Activated CD8-positive, alpha-beta T cell treated with anti-CD3 and anti-CD28 coated beads for 36 hours (primary cell): ENCODE results near the gene STRA8. TPM values are rescaled to one million over a fixed set of nuclear protein-coding genes. Genes with fewer than 3 reads are reported as not detected.

Experiments used
- ATAC-seq: fragments of 200-7000 bp; cut with Tn5 transposase; one replicate; pipeline ENCODE4 v1.10.0; 2021; ENCODE audit warnings: mild to moderate bottlenecking, moderate library complexity
- CTCF ChIA-PET: fragments of 350-600 bp; sonication (Branson Sonifier 250); formaldehyde crosslinking; loops from one replicate; lab custom pipeline; 2021; ENCODE audit warnings: antibody characterized with exemption; lab: Charles Lee
- POLR2A ChIA-PET: fragments of 350-600 bp; sonication (Branson Sonifier 250); formaldehyde crosslinking; loops from one replicate; lab custom pipeline; 2021; ENCODE audit warnings: antibody characterized with exemption; lab: Charles Lee
- DNase-seq: peaks from one replicate; pipeline ENCODE4 v3.0.0-alpha.2; 2020
- H3K27ac Mint-ChIP-seq: one replicate; pipeline ENCODE4 v1.8.0; 2021; ENCODE audit warnings: mild to moderate bottlenecking, mixed read lengths
- H3K27me3 Mint-ChIP-seq: one replicate; pipeline ENCODE4 v1.8.0; 2021; ENCODE audit warnings: mixed read lengths
- H3K36me3 Mint-ChIP-seq: one replicate; pipeline ENCODE4 v1.8.0; 2021; ENCODE audit warnings: low read depth, mixed read lengths
- H3K4me1 Mint-ChIP-seq: one replicate; pipeline ENCODE4 v1.8.0; 2021; ENCODE audit warnings: low read depth, mixed read lengths
- H3K4me3 Mint-ChIP-seq: one replicate; pipeline ENCODE4 v1.8.0; 2021; ENCODE audit warnings: mild to moderate bottlenecking, moderate library complexity, mixed read lengths
- H3K9me3 Mint-ChIP-seq: one replicate; pipeline ENCODE4 v1.8.0; 2021; ENCODE audit warnings: mixed read lengths
- intact Hi-C: fragments of 100-400 bp; cut with micrococcal nuclease; formaldehyde crosslinking; loops from one replicate; pipeline ENCODE4 v1.10.0; 2022
- total RNA-seq, 2 experiments: library from RNA; stranded (reverse); gene quantifications; one replicate each; pipeline ENCODE4 v1.2.3, GENCODE V29; 2021
- TF ChIP-seq, protein P1 (sequence below): fragments of 200-600 bp; IDR thresholded peaks from one replicate; pipeline ENCODE4 v1.8.0; 2022; ENCODE audit warnings: antibody characterized with exemption, mild to moderate bottlenecking

The STRA8 gene
- total RNA-seq, 2 experiments from 2014 or later, result not detected

DNA sequence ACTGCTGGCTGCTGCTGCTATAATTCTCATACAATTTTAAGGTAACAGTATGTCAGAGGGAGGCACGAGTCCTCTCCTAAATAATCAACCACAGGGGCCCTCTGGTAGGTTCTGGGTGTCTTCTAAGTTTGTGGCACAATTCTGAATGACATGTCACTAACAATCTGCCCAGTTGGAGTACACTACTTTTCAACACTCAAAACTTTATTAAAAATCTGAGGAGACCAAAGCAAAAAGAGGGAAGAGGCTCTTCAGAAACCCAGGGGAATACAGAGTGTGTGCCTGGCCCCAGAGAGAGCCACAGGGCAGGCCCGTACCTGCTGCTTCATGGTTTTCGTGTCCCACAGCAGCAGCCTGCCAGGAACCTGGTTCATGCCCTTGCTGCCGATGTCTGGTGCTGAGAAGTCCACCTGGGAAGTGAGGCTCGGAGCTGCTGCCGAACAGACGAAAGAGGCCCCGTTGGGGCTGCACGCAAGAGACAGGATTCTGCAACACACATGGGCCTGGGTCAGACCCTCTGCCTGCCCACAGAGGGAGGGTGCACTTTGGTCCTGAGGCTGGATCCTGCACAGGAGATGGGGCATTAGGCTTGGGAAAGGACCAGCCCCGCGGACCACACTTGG is 40.6 kb upstream of the STRA8 start:
- H3K27me3 Mint-ChIP-seq, result no peaks in the 10 kb centered on the region
- intact Hi-C loops, result no loop called here
- no peak overlapping the region for H3K27ac Mint-ChIP-seq
- ChIA-PET POLR2A (no interaction called here), CTCF (no interaction called here)
- no peak overlapping the region for H3K4me3 Mint-ChIP-seq
- TF ChIP-seq, protein P1, sequence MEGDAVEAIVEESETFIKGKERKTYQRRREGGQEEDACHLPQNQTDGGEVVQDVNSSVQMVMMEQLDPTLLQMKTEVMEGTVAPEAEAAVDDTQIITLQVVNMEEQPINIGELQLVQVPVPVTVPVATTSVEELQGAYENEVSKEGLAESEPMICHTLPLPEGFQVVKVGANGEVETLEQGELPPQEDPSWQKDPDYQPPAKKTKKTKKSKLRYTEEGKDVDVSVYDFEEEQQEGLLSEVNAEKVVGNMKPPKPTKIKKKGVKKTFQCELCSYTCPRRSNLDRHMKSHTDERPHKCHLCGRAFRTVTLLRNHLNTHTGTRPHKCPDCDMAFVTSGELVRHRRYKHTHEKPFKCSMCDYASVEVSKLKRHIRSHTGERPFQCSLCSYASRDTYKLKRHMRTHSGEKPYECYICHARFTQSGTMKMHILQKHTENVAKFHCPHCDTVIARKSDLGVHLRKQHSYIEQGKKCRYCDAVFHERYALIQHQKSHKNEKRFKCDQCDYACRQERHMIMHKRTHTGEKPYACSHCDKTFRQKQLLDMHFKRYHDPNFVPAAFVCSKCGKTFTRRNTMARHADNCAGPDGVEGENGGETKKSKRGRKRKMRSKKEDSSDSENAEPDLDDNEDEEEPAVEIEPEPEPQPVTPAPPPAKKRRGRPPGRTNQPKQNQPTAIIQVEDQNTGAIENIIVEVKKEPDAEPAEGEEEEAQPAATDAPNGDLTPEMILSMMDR, result no peak
- DNase-seq (no peak), ATAC-seq (no peak)
- no peaks in the 10 kb centered on the region for H3K9me3 Mint-ChIP-seq
- H3K4me1 Mint-ChIP-seq, result peaks cover under 1% of the 10 kb centered on the region
- peaks cover 48% of the 10 kb centered on the region for H3K36me3 Mint-ChIP-seq

DNA sequence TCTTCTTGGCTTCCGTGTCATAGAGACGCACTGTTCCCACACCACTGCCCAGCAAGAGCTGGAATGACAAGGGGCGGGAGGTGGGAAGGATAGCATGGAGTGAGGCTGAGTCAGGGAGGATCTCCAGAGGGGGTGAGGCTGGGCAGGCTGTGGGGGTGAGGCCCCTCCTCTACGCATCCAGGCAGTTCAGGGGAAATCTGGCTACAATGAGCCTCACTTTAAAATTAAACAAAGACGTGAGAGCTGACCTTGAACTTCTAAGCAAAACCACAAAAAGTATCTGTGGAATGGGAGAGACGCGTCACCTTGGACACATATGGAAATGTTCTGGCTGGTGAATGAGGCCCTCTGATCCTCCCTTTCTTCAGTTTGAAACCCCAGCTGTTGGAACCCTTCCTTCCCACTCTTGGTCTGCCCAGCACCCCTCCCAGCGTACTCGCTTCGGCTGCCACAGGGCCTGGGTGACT is 40.0 kb upstream of the STRA8 start:
- DNase-seq (no peak), ATAC-seq (no peak)
- TF ChIP-seq, protein P1, result no peak
- intact Hi-C loops, result no loop called here
- peaks cover 7% of the 10 kb centered on the region for H3K4me1 Mint-ChIP-seq
- ChIA-PET POLR2A (no interaction called here), CTCF (no interaction called here)
- no peak overlapping the region for H3K27ac Mint-ChIP-seq
- H3K9me3 Mint-ChIP-seq, result no peaks in the 10 kb centered on the region
- H3K4me3 Mint-ChIP-seq, result no peak overlapping the region
- H3K27me3 Mint-ChIP-seq, result no peaks in the 10 kb centered on the region
- H3K36me3 Mint-ChIP-seq, result peaks cover 50% of the 10 kb centered on the region

DNA sequence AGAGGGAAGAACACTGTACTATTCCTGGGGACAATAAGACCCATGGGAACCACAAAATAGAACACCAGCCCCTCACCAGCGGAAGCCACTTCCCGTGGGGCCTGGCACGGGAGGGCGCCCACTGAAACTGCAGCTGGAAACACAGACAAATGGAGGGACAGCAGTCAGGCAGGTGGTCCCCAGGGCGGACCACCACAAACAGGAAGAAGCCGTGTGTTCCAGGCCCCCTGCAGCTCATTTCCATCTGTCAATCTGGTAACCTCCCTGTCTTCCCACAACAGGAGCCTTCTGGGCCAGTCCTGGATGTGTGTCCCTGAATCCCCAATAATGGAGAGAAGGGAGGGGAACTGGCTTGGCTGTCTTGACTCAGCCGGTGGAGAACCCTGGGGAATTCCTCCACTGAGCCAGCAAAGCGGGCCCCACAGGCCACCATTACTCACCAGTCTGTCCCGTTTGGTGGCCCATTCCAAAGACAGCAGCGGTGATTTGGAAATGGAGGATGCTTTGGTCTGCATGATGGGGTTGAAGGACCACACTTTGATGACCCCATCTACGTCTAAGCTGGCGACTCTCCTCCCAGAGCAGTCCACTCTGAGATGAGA is 39.0 kb upstream of the STRA8 start:
- DNase-seq (no peak), ATAC-seq (no peak)
- H3K4me3 Mint-ChIP-seq, result no peak overlapping the region
- H3K9me3 Mint-ChIP-seq, result no peaks in the 10 kb centered on the region
- H3K27ac Mint-ChIP-seq, result no peak overlapping the region
- ChIA-PET CTCF (interaction anchor here (0.7 kb wide), 1 partner anchor 131 kb away, joined by 3 read pairs; no protein-coding TSS in a partner anchor), POLR2A (interaction anchor here (1.1 to 2.0 kb wide), 2 partner anchors 8 to 10 kb away, joined by 3 to 7 read pairs; no protein-coding TSS in a partner anchor)
- TF ChIP-seq, protein P1, result no peak
- peaks cover 49% of the 10 kb centered on the region for H3K36me3 Mint-ChIP-seq
- peaks cover 12% of the 10 kb centered on the region for H3K4me1 Mint-ChIP-seq
- intact Hi-C loops, result no loop called here
- H3K27me3 Mint-ChIP-seq, result no peaks in the 10 kb centered on the region

DNA sequence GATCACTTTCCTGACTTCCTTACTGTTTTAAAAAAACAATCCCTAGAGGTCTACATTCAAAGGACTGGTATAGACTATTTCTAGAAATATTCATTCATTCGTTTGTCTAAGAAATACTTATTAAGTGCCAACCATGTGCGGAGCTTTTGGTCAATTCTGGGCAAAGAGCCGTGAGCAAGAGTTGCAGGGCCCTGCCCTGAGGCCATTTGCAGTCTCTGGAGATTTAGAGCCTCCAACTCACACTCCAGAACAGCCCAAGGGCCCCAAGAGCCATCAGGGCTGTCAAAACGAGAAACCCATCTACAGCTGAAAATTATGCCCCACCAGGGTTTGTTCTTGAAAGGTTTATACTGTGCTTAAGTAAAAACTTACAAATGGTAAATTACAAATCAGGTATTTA is 38.5 kb upstream of the STRA8 start:
- TF ChIP-seq, protein P1, result no peak

More for the DNA sequence above, 38.5 kb upstream of the STRA8 start:
- ChIA-PET CTCF (no interaction called here), POLR2A (interaction anchor here (1.1 to 2.0 kb wide), 2 partner anchors 9 kb away, joined by 3 to 7 read pairs; no protein-coding TSS in a partner anchor)
- ATAC-seq (no peak), DNase-seq (no peak)
- H3K27me3 Mint-ChIP-seq, result no peaks in the 10 kb centered on the region
- no peak overlapping the region for H3K4me3 Mint-ChIP-seq
- peaks cover 12% of the 10 kb centered on the region for H3K4me1 Mint-ChIP-seq
- H3K36me3 Mint-ChIP-seq, result peaks cover 45% of the 10 kb centered on the region
- no peak overlapping the region for H3K27ac Mint-ChIP-seq
- no peaks in the 10 kb centered on the region for H3K9me3 Mint-ChIP-seq
- intact Hi-C loops, result no loop called here
